HUES48 (cell line): ENCODE results near the gene GDAP2.
"Not testable (repeated sequence)": the region's sequence is repeated elsewhere in the genome, so short reads cannot be mapped to it uniquely, and the experiment has no call there.

Experiments used
- H3K27ac ChIP-seq: one replicate; pipeline ENCODE4 v1.7.0; 2013; ENCODE audit warnings: low read depth, low read length, inconsistent platforms
- H3K27me3 ChIP-seq: 2 replicates; pipeline ENCODE4 v1.6.1; 2013; ENCODE audit warnings: mild to moderate bottlenecking, low read length; ENCODE audit not compliant: control insufficient read depth, insufficient read depth
- H3K36me3 ChIP-seq: 2 replicates; pipeline ENCODE4 v1.6.1; 2013; ENCODE audit warnings: low read length; ENCODE audit not compliant: control insufficient read depth, insufficient read depth
- H3K4me1 ChIP-seq: 2 replicates; pipeline ENCODE4 v1.6.1; 2013; ENCODE audit warnings: mild to moderate bottlenecking, low read length; ENCODE audit not compliant: control insufficient read depth, insufficient read depth
- H3K4me3 ChIP-seq: 2 replicates; pipeline ENCODE4 v1.5.1; 2013; ENCODE audit warnings: mild to moderate bottlenecking, low read depth, low read length
- H3K9ac ChIP-seq: 2 replicates; pipeline ENCODE4 v1.6.1; 2013; ENCODE audit warnings: mild to moderate bottlenecking, low read depth, low read length, moderate library complexity
- H3K9me3 ChIP-seq: 2 replicates; pipeline ENCODE4 v1.6.1; 2013; ENCODE audit warnings: low read length; ENCODE audit not compliant: control insufficient read depth, insufficient read depth

GDAP2 gene

DNA sequence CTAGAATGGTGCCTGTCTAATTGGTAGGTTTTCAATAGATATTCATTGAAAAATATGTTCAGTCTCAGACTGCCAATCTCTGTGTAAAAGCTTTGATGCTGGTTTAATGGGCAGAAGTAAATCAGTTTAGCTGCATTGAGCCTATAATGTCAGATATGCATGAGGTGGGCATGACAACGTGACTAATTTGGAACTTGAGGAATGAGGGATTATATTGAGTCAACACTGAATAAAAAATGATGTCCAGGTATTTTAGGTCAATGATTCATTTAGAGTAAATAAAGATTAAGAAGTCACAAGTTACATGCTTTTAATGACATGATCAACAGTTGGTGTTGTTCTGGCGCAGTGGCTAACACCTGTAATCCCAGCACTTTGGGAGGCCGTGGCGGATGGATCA lies 3.2 kb upstream of the GDAP2 start:
- Histone ChIP-seq H3K27me3 (no peaks in the 10 kb centered on the region), H3K4me1 (peaks cover 8% of the 10 kb centered on the region; the same call in 1 of the 2 replicates), H3K4me3 (no peak overlapping the region), H3K9me3 (no peaks in the 10 kb centered on the region), H3K36me3 (peaks cover 45% of the 10 kb centered on the region), H3K9ac (no peak overlapping the region), H3K27ac (no peak overlapping the region)

DNA sequence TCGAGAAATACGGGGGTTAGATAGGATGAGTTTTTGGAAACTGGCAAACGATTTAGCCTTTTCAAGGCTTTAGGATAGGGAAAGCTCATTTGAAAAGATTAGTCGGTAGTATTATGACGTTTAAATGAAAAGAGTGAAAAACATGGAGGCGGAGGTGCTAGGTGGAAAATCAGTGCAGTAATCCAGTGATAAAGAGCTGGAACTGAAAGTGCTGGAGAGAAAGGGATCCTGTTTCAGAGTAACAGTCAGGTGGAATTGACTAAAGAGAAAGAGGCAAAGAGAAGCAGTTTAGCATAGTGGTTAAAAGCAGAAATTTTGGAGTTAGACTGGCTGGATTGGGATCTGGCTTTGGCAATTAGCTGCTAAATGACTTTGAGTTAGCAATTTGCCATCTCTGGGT lies 1.1 kb upstream of the GDAP2 start:
- Histone ChIP-seq H3K9ac (peak overlapping the region; percentile 76; the same call in 1 of the 2 replicates), H3K9me3 (no peaks in the 10 kb centered on the region), H3K4me1 (peaks cover 21% of the 10 kb centered on the region), H3K27me3 (no peaks in the 10 kb centered on the region), H3K27ac (no peak overlapping the region), H3K36me3 (peaks cover 24% of the 10 kb centered on the region), H3K4me3 (peak overlapping the region; percentile 98)

DNA sequence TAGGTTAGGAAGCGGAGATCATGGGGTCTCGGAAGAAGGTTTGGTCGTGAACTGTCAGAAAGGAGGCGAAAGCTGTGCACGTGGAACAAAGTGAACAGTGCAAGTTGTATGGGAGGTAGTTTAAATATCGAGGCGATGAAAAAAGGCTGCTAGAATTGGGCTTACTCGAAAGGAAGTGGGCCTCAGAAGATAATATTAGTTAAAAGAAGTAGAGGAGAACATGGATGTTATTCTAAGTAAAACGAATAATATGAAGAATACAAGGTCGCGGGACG lies 689 bp upstream of the GDAP2 start:
- H3K36me3 ChIP-seq = peaks cover 21% of the 10 kb centered on the region
- H3K27me3 ChIP-seq = no peaks in the 10 kb centered on the region
- no peak overlapping the region for H3K27ac ChIP-seq
- peaks cover 21% of the 10 kb centered on the region for H3K4me1 ChIP-seq
- H3K4me3 ChIP-seq = peak overlapping the region; percentile 98
- H3K9ac ChIP-seq = peak overlapping the region; percentile 76
- H3K9me3 ChIP-seq = no peaks in the 10 kb centered on the region

DNA sequence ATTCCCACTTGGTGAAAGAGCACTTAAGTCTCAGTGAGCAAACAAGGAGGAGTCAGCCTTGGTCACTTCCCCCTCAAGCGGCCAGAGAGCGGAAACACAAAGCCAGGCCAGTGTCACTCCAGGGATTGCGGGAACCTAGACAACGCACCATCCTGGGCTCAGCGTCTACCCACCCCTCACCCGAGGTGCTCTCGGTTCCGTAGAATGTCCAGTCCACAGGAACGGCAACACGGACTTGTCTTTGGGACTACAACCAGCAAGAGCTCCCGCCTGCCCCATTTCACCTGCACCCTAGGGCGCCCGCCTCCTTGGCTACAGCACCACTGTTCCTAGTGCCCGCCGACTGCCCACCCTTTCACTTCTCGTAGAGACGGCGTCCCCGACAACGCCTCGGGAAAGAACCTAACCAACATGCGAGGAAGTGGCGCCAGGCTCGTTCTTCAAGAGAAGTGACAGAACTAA lies 509 bp downstream of the GDAP2 start:
- Histone ChIP-seq H3K27ac (peak overlapping the region; percentile 59), H3K9ac (peak overlapping the region; percentile 8; the same call in 1 of the 2 replicates)

DNA sequence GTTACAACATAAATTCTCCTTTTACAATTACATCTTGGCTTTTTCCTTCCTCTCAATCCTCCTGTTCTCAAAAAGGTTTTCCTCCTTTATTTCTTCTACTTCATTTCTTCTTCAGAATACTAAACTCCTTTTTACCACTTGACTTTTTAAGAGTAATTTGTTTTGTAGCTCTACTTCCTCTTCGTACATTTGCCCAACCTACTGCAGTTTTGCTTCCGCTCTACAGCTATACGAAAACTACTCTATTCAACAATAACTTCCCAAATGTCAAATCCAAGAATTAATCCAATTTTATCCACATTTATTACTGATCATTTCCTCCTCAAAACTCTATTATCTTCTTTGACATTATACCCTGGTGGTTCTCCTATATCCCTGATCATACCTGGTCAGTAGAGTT lies 3.4 kb downstream of the GDAP2 start:
- no peaks in the 10 kb centered on the region for H3K27me3 ChIP-seq
- H3K27ac ChIP-seq = no peak overlapping the region
- H3K4me3 ChIP-seq = no peak overlapping the region
- peaks cover 5% of the 10 kb centered on the region; the same call in 1 of the 2 replicates for H3K36me3 ChIP-seq
- H3K9me3 ChIP-seq = peaks cover 5% of the 10 kb centered on the region; the same call in 1 of the 2 replicates
- peaks cover 21% of the 10 kb centered on the region for H3K4me1 ChIP-seq
- H3K9ac ChIP-seq = no peak overlapping the region

More for the DNA sequence above, 509 bp downstream of the GDAP2 start:
- Histone ChIP-seq H3K9me3 (no peaks in the 10 kb centered on the region), H3K4me3 (peak overlapping the region; percentile 98), H3K4me1 (peaks cover 21% of the 10 kb centered on the region), H3K36me3 (peaks cover 12% of the 10 kb centered on the region), H3K27me3 (no peaks in the 10 kb centered on the region)

DNA sequence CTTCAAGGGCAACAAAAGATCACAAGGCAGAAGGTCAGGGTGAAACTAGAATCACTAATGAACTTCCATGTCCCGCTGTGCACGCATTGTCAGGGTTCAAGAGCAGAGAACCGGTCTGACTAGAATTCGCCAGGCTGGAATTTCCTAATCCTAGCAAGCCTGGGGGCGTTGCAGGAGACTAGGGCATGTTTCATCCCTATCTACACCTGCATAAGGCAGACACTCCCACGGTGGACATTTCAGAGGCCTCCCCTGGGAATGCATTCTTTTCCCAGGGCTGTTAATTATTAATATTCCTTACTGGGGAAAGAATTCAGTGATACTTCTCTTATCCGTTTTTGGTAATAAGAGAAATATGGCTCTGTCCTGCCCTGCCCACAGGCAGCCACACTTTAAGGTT lies 6.7 kb downstream of the GDAP2 start:
- peaks cover 14% of the 10 kb centered on the region for H3K4me1 ChIP-seq
- not testable (repeated sequence) for H3K4me3 ChIP-seq, H3K9ac ChIP-seq, H3K9me3 ChIP-seq, H3K27ac ChIP-seq, H3K27me3 ChIP-seq
- H3K36me3 ChIP-seq = peaks cover 26% of the 10 kb centered on the region

DNA sequence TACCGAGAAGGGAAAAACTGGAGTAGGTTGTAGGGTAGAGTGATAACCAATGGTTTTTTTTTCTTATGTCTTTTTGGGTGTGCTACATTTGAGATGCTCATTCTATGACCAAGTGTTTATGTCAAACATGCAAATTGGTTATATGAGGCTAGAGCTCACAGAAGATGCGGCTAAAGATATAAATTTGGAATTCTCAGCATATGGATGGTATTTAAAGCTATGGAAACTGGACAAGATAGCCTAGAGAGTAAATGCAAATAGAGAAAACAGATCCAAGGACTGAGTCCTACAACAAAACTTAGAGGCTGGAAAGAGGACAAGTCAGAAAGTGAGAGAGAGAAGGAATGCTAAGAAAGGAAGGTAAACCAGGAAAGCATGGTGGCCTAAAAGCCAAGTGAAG lies 7.4 kb downstream of the GDAP2 start:
- Histone ChIP-seq H3K9ac (no peak overlapping the region), H3K36me3 (peaks cover 33% of the 10 kb centered on the region), H3K27ac (no peak overlapping the region)

DNA sequence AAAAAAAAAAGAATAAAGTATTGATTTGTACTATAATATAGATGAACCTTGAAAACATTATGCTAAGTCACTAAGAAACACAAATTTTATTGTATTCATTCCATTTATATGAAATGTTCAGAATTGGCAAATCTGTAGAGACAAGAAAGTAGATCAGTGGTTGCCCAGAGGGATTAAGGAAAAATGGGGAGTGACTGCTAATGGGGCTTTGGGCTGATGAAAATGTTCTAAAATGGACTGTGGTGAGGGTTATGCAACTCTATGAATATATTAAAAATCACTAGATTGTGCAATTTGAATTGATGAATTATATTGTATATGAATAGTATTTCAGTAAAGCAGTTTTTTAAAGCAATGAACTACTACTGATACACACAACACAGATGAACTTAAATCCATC lies 10.0 kb downstream of the GDAP2 start:
- no peaks in the 10 kb centered on the region for H3K27me3 ChIP-seq
- H3K9me3 ChIP-seq = peaks cover 5% of the 10 kb centered on the region; the same call in 1 of the 2 replicates
- peaks cover 55% of the 10 kb centered on the region for H3K36me3 ChIP-seq
- H3K4me3 ChIP-seq = no peak overlapping the region
- H3K9ac ChIP-seq = no peak overlapping the region
- no peak overlapping the region for H3K27ac ChIP-seq
- H3K4me1 ChIP-seq = no peaks in the 10 kb centered on the region

More for the DNA sequence above, 7.4 kb downstream of the GDAP2 start:
- Histone ChIP-seq H3K4me1 (peaks cover 7% of the 10 kb centered on the region), H3K4me3 (no peak overlapping the region), H3K27me3 (no peaks in the 10 kb centered on the region), H3K9me3 (peaks cover 5% of the 10 kb centered on the region; the same call in 1 of the 2 replicates)

DNA sequence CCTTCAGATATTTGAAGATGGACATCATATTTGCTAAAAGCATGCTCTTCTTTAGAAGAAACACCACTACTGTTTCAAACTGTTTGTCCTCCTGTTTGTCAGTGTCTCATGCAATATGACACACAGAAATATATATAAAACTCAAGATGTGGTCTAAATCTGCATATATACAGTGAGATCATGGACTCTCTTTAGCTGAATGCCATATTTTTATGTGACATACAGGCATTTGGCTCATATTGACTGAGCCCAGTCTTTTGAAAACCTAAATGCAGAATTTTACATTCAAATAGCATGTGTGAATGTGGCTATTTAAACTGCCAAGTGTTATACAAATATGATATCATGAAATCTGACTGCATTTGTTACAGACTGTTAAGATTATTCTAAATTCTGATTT lies 18.4 kb downstream of the GDAP2 start:
- Histone ChIP-seq H3K9me3 (no peaks in the 10 kb centered on the region), H3K27me3 (no peaks in the 10 kb centered on the region), H3K9ac (no peak overlapping the region), H3K4me3 (no peak overlapping the region), H3K4me1 (no peaks in the 10 kb centered on the region), H3K36me3 (peaks cover 75% of the 10 kb centered on the region), H3K27ac (no peak overlapping the region)

DNA sequence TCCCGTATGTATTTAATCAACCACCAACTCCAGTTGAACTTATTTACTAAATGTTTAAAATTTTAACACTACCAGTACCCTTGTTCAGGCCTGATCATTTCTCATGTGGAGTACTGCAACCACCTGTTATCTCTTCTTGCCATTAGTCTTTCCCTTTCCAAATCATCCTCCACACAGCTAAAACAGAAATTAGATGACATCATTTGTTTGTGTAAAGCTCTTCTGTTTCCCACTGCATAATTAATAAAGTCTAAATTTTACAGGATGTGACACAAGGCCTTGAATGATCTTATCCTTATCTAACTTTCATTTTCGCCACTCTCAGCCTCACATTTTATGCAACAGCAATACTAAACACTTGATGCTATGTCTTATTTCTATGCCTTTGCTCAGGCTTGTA lies 24.4 kb downstream of the GDAP2 start:
- Histone ChIP-seq H3K27ac (no peak overlapping the region), H3K36me3 (peaks cover 57% of the 10 kb centered on the region), H3K4me1 (no peaks in the 10 kb centered on the region), H3K4me3 (no peak overlapping the region), H3K9me3 (no peaks in the 10 kb centered on the region), H3K27me3 (no peaks in the 10 kb centered on the region), H3K9ac (no peak overlapping the region)

DNA sequence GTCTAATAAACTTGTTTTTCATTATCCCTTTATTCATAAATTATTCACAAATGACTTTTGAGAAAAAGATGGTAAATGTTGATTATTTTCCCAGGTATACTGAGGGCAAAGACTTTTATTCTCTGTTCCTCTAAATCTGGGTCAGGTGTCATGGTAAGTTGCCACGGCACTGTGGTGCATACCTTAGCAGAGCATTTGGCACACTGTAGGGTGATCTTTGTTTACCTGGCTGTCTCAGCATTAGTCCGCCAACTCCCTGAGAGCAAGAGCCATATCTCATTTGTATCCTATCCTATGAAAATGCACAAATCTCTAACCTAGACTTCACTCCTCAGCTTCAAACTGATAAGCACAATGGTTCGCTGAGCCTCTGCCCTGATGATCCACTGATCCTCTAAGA lies 24.9 kb downstream of the GDAP2 start:
- peaks cover 52% of the 10 kb centered on the region for H3K36me3 ChIP-seq
- H3K4me1 ChIP-seq = no peaks in the 10 kb centered on the region
- H3K9me3 ChIP-seq = no peaks in the 10 kb centered on the region
- no peak overlapping the region for H3K27ac ChIP-seq
- no peak overlapping the region for H3K4me3 ChIP-seq
- no peaks in the 10 kb centered on the region for H3K27me3 ChIP-seq
- H3K9ac ChIP-seq = no peak overlapping the region

DNA sequence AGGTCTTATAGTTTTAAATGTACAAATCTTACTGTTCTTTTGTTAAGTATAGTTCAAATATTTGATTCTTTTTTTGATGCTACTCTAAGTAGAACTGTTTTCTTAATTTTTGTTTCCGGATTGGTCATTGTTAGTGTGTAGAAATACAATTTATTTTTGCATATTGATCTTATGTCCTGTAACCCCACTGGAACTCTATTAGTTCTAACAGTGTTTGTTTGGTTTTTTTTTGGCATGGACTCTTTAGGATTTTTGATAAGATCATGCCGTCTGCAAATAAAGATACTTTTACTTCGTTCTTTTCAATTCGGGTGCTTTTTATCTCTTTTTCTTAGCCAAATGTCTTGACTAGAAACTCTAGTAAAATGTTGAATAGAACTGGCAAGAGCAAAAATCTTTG lies 26.5 kb downstream of the GDAP2 start:
- Histone ChIP-seq H3K27ac (no peak overlapping the region), H3K9me3 (no peaks in the 10 kb centered on the region), H3K4me1 (no peaks in the 10 kb centered on the region), H3K27me3 (no peaks in the 10 kb centered on the region), H3K4me3 (no peak overlapping the region), H3K9ac (no peak overlapping the region), H3K36me3 (peaks cover 55% of the 10 kb centered on the region)
